GM23338 (cell line): ENCODE measurements around the gene VWC2.

Experiments used
- EZH2 ChIP-seq: fragments of 200-600 bp; sonication (generic); IDR thresholded peaks from one replicate; pipeline ENCODE4 v1.8.0; 2017; ENCODE audit warnings: antibody characterized with exemption, mild to moderate bottlenecking, low read depth; ENCODE audit not compliant: unreplicated experiment
- NANOG ChIP-seq: IDR thresholded peaks from 2 replicates; pipeline ENCODE4 v1.6.1; 2016; ENCODE audit warnings: antibody characterized with exemption, borderline replicate concordance
- TF ChIP-seq, protein P1 (sequence below), 2 experiments: fragments of 200-600 bp in 1 of 2; sonication (generic) in 1 of 2; conservative IDR thresholded peaks; 2 replicates each; pipeline versions ENCODE4 v1.5.1 to v1.6.1; 2016 to 2017; ENCODE audit warnings: antibody characterized with exemption in 2 of 2, low read depth in 2 of 2, mild to moderate bottlenecking in 2 of 2, moderate library complexity in 1 of 2

DNA sequence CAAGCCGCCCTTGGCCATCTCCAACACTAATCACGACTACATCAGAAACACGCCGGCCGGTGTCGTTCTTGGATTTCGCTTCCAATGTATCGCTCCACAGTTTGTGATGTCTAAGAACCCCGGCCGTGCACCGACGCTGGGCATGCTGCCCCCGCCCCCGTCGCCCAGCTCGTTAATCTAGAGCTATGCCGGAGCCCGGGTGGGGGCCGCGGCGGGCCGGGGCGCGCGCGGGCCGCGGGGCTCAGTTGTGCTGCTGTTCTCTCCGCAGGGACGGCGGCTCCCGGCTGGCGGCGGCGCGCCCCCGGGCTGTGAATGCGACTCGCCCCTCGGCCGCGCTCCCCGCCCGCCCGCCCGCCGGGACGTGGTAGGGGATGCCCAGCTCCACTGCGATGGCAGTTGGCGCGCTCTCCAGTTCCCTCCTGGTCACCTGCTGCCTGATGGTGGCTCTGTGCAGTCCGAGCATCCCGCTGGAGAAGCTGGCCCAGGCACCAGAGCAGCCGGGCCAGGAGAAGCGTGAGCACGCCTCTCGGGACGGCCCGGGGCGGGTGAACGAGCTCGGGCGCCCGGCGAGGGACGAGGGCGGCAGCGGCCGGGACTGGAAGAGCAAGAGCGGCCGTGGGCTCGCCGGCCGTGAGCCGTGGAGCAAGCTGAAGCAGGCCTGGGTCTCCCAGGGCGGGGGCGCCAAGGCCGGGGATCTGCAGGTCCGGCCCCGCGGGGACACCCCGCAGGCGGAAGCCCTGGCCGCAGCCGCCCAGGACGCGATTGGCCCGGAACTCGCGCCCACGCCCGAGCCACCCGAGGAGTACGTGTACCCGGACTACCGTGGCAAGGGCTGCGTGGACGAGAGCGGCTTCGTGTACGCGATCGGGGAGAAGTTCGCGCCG is 1.9 kb downstream of the VWC2 start:
- TF ChIP-seq, protein P1, sequence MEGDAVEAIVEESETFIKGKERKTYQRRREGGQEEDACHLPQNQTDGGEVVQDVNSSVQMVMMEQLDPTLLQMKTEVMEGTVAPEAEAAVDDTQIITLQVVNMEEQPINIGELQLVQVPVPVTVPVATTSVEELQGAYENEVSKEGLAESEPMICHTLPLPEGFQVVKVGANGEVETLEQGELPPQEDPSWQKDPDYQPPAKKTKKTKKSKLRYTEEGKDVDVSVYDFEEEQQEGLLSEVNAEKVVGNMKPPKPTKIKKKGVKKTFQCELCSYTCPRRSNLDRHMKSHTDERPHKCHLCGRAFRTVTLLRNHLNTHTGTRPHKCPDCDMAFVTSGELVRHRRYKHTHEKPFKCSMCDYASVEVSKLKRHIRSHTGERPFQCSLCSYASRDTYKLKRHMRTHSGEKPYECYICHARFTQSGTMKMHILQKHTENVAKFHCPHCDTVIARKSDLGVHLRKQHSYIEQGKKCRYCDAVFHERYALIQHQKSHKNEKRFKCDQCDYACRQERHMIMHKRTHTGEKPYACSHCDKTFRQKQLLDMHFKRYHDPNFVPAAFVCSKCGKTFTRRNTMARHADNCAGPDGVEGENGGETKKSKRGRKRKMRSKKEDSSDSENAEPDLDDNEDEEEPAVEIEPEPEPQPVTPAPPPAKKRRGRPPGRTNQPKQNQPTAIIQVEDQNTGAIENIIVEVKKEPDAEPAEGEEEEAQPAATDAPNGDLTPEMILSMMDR (conservative IDR thresholded peaks at IDR 0.05; ENCODE audit: low read depth in 2 of 2): no peak
- peak; percentile 2 for TF ChIP-seq EZH2
- TF ChIP-seq NANOG: no peak
